ENCODE measurements around the gene TRA2A.
A peak's percentile ranks its signal among the peaks of the same experiment; 100 is the strongest.

Gene TRA2A

GRCh38 chr7:23531794-23532489 lies at the start of gene TRA2A:
Gene TRA2A, minus strand, starts transcription at chr7:23531981. Its CDS starts 157 bp downstream, at chr7:23531824.
- Histone ChIP-seq H3K4me1 (peaks cover 43% of the 10 kb centered on the region), H4K20me1 (peaks cover 44% of the 10 kb centered on the region), H3K36me3 (peaks cover 11% of the 10 kb centered on the region; the same call in 1 of the 2 replicates), H3K27me3 (no peaks in the 10 kb centered on the region), H3K4me3 (peak within 1 kb of the TSS; percentile 88), H3K27ac (peak within 1 kb of the TSS; percentile 99), H3K9ac (peak within 1 kb of the TSS; percentile 99), H3K9me3 (no peaks in the 10 kb centered on the region), H3K4me2 (peak within 1 kb of the TSS; percentile 91)
- TF ChIP-seq Cebpa-rat (IDR thresholded peaks at IDR 0.05): no peak

- Histone ChIP-seq H3K9ac (no peak overlapping the region), H3K4me1 (no peaks in the 10 kb centered on the region), H3K27me3 (no peaks in the 10 kb centered on the region), H3K4me3 (no peak overlapping the region), H4K20me1 (no peaks in the 10 kb centered on the region), H3K27ac (no peak overlapping the region), H3K36me3 (no peaks in the 10 kb centered on the region), H3K4me2 (no peak overlapping the region), H3K9me3 (no peaks in the 10 kb centered on the region)
- TF ChIP-seq Cebpa-rat (IDR thresholded peaks at IDR 0.05): no peak
These were observed 38.9 kb upstream of the TRA2A start for GRCh38 chr7:23570592-23571200.

GRCh38 chr7:23558303-23558702 lies 26.5 kb upstream of the TRA2A start:
- no peak overlapping the region for H3K4me3 ChIP-seq
- H3K9ac ChIP-seq: no peak overlapping the region
- no peaks in the 10 kb centered on the region for H3K27me3 ChIP-seq
- no peaks in the 10 kb centered on the region for H3K4me1 ChIP-seq
- no peaks in the 10 kb centered on the region for H3K9me3 ChIP-seq
- no peaks in the 10 kb centered on the region for H4K20me1 ChIP-seq
- H3K27ac ChIP-seq: no peak overlapping the region
- no peaks in the 10 kb centered on the region for H3K36me3 ChIP-seq
- H3K4me2 ChIP-seq: no peak overlapping the region
- TF ChIP-seq Cebpa-rat (IDR thresholded peaks at IDR 0.05): no peak

DNA sequence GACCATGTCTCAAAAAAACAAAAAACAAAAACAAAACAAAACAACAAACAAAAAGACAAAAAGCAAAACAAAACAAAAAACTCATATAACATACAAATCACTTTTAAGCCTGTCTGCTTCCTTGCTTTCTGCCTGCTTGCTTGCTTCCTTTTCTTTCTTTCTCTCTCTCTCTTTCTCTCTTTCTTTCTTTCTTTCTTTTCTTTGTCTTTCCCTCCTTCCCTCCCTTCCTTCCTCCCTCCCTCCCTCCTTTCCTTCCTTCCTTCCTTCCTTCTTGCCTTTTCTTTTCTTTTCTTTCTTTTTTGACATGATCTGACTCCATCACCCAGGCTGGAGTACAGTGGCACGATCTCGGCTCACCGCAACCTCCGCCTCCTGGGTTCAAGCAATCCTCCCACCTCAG lies 15.9 kb upstream of the TRA2A start:
- 0 out of 2 replicates have a peak, but pooled peaks cover 6% of the 10 kb centered on the region for H3K4me1 ChIP-seq
- H3K9ac ChIP-seq: no peak overlapping the region
- no peak for TF ChIP-seq Cebpa-rat (IDR thresholded peaks at IDR 0.05)
- H3K27me3 ChIP-seq: no peaks in the 10 kb centered on the region
- H3K4me3 ChIP-seq: no peak overlapping the region
- H4K20me1 ChIP-seq: no peaks in the 10 kb centered on the region
- no peak overlapping the region for H3K27ac ChIP-seq
- H3K36me3 ChIP-seq: no peaks in the 10 kb centered on the region
- no peak overlapping the region for H3K4me2 ChIP-seq
- peaks cover 4% of the 10 kb centered on the region for H3K9me3 ChIP-seq

DNA sequence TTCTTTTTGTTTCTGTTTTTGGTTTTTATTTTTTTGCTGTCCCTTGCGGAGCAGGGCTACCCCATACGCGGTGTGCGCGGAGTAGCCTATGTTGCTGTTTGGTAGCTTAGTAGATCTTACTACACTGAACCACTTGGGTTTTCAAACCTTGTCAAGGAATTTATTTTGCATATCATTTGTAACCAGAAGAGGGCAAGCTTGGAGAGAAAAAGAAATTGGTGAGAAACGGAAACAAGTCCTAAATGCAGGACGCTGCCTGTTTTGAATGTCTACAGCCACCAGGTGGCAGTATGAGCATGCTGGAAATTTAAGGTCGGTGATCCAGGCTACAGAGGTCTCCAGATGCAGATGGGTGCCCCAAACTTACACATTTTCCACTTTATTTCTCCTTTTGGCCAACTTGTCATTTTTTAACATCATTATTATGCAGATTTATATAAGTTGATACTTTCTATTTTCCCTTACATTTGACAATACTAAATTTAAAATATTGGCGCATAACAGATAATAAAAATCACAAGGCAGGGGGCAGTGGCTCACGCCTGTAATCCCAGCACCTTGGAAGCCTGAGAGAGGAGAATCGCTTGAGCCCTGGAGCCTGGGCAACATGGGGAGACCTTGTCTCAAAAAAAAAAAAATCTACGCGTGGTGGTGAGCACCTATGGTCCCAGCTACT lies 15.3 kb upstream of the TRA2A start:
- no peaks in the 10 kb centered on the region for H3K27me3 ChIP-seq
- no peak overlapping the region for H3K4me2 ChIP-seq
- no peak overlapping the region for H3K27ac ChIP-seq
- H4K20me1 ChIP-seq: no peaks in the 10 kb centered on the region
- H3K9ac ChIP-seq: no peak overlapping the region
- peaks cover 10% of the 10 kb centered on the region for H3K9me3 ChIP-seq
- H3K4me1 ChIP-seq: 0 out of 2 replicates have a peak, but pooled peaks cover 6% of the 10 kb centered on the region
- H3K4me3 ChIP-seq: no peak overlapping the region
- no peak for TF ChIP-seq Cebpa-rat (IDR thresholded peaks at IDR 0.05)
- no peaks in the 10 kb centered on the region for H3K36me3 ChIP-seq

- Histone ChIP-seq H3K4me2 (no peak overlapping the region), H3K9ac (no peak overlapping the region), H3K27me3 (no peaks in the 10 kb centered on the region), H3K4me1 (0 out of 2 replicates have a peak, but pooled peaks cover 6% of the 10 kb centered on the region), H3K36me3 (no peaks in the 10 kb centered on the region), H3K9me3 (peaks cover 10% of the 10 kb centered on the region), H3K27ac (no peak overlapping the region), H3K4me3 (no peak overlapping the region), H4K20me1 (no peaks in the 10 kb centered on the region)
- TF ChIP-seq Cebpa-rat (IDR thresholded peaks at IDR 0.05): no peak
These were observed 13.7 kb upstream of the TRA2A start for GRCh38 chr7:23545493-23545892.

DNA sequence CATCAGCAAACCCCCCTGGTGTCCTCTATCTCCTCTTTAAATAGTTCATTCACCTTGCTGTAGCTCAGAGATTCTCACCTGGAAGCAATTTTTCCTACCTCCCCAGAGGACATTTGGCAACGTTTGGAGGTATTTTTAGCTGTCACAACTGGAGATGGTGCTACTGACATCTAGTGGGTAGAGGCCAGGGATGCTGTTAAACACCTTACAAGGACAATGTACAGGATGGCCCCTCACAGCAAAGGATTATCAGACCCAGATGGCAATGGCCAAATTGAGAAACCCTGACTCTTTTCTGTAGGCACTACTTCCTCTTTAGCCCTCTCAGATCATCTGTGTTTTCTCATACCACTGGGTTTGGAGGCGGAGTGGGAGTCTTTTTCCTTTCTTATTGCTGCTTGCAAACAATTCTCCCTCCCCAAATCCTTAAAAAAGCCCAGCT lies 13.2 kb upstream of the TRA2A start:
- Histone ChIP-seq H3K4me1 (peaks cover 8% of the 10 kb centered on the region), H3K27ac (no peak overlapping the region), H3K27me3 (no peaks in the 10 kb centered on the region), H3K9ac (no peak overlapping the region), H3K4me3 (no peak overlapping the region), H3K36me3 (no peaks in the 10 kb centered on the region), H4K20me1 (no peaks in the 10 kb centered on the region), H3K9me3 (peaks cover 10% of the 10 kb centered on the region), H3K4me2 (no peak overlapping the region)
- TF ChIP-seq Cebpa-rat (IDR thresholded peaks at IDR 0.05): no peak

DNA sequence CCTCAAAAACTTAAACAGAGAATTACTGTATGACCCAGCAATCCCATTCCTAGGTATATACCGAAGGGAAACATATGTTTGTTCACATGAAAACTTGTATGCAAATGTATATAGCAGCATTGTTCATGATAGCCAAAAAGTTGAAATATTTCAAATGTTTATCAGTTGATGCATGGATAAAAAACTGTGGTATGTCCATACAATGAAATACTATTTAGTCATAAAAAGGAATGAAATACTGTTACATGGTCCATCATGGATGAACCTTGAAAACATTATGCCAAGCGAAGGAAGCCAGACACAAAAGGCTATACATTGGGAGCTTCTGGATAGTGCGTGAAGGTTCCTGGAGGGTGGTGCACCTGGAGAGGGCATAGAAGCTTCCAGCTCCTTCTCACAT lies 11.0 kb upstream of the TRA2A start:
- no peak for TF ChIP-seq Cebpa-rat (IDR thresholded peaks at IDR 0.05)
- Histone ChIP-seq H3K9ac (no peak overlapping the region), H3K4me1 (peaks cover 15% of the 10 kb centered on the region), H3K27ac (no peak overlapping the region), H3K4me2 (no peak overlapping the region), H3K9me3 (peaks cover 10% of the 10 kb centered on the region), H3K4me3 (no peak overlapping the region), H3K27me3 (no peaks in the 10 kb centered on the region), H3K36me3 (no peaks in the 10 kb centered on the region), H4K20me1 (no peaks in the 10 kb centered on the region)

DNA sequence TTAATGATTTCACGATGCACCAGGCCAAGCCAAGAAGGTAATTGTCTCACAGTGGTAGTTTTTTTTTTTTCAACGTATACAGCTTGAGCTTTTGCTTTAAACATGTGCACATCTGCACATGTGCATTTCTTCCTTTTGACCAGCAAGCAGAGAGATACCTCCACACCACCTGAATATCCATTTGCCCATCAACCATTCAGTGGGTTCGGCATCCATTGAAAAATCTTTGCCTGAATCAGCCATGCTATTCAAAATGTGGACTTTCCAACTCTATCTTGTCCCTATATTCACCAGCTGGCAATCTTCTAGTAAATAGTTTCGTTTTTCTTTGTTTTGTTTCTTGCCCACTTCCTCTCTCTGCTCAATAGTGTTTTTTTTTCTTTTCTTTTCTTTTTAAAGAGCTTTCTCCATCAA lies 7.7 kb upstream of the TRA2A start:
- peaks cover 13% of the 10 kb centered on the region for H3K4me1 ChIP-seq
- no peaks in the 10 kb centered on the region for H3K36me3 ChIP-seq
- H3K4me3 ChIP-seq: no peak overlapping the region
- no peak overlapping the region for H3K9ac ChIP-seq
- no peaks in the 10 kb centered on the region for H4K20me1 ChIP-seq
- peaks cover 10% of the 10 kb centered on the region for H3K9me3 ChIP-seq
- no peaks in the 10 kb centered on the region for H3K27me3 ChIP-seq
- TF ChIP-seq Cebpa-rat (IDR thresholded peaks at IDR 0.05): no peak
- H3K4me2 ChIP-seq: peak overlapping the region; percentile 61
- H3K27ac ChIP-seq: peak overlapping the region; percentile 63; the same call in 1 of the 2 replicates

- no peak overlapping the region for H3K4me3 ChIP-seq
- H3K9me3 ChIP-seq: peaks cover 10% of the 10 kb centered on the region
- H3K4me2 ChIP-seq: no peak overlapping the region
- no peak overlapping the region for H3K27ac ChIP-seq
- no peaks in the 10 kb centered on the region for H3K27me3 ChIP-seq
- no peaks in the 10 kb centered on the region for H4K20me1 ChIP-seq
- H3K4me1 ChIP-seq: peaks cover 15% of the 10 kb centered on the region
- no peak overlapping the region for H3K9ac ChIP-seq
- H3K36me3 ChIP-seq: no peaks in the 10 kb centered on the region
- TF ChIP-seq Cebpa-rat (IDR thresholded peaks at IDR 0.05): no peak
These were observed 6.5 kb upstream of the TRA2A start for GRCh38 chr7:23538301-23538700.
